Endothelial cell (in vitro differentiated cells): ENCODE results near the gene ATP1A1. TPM values are rescaled to one million over a fixed set of nuclear protein-coding genes. Genes with fewer than 3 reads are reported as not detected.

Source experiments
- DNase-seq: peaks from one replicate; pipeline ENCODE4 v3.0.0; 2021; ENCODE audit warnings: low spot score
- H3K27ac Mint-ChIP-seq: one replicate; pipeline ENCODE4 v1.8.0; 2021; ENCODE audit warnings: mixed read lengths, inconsistent platforms; ENCODE audit not compliant: unreplicated experiment
- H3K27me3 Mint-ChIP-seq: one replicate; pipeline ENCODE4 v1.8.0; 2021; ENCODE audit warnings: mild to moderate bottlenecking, moderate library complexity, mixed read lengths, inconsistent platforms; ENCODE audit not compliant: unreplicated experiment
- H3K36me3 Mint-ChIP-seq: one replicate; pipeline ENCODE4 v1.8.0; 2021; ENCODE audit warnings: mild to moderate bottlenecking, low read depth, mixed read lengths, inconsistent platforms; ENCODE audit not compliant: unreplicated experiment
- H3K4me1 Mint-ChIP-seq: one replicate; pipeline ENCODE4 v1.8.0; 2021; ENCODE audit warnings: mild to moderate bottlenecking, mixed read lengths, inconsistent platforms; ENCODE audit not compliant: unreplicated experiment
- H3K4me3 Mint-ChIP-seq: one replicate; pipeline ENCODE4 v1.8.0; 2021; ENCODE audit warnings: mild to moderate bottlenecking, mixed read lengths, inconsistent platforms; ENCODE audit not compliant: unreplicated experiment
- H3K9me3 Mint-ChIP-seq: one replicate; pipeline ENCODE4 v1.8.0; 2021; ENCODE audit warnings: mixed read lengths, inconsistent platforms; ENCODE audit not compliant: unreplicated experiment
- total RNA-seq: library from RNA; stranded (reverse); fragmentation: NEBNext Ultra II Directional; extraction: Animal tissue kit (Norgen Biotek cat#: 25700); gene quantifications from one replicate; pipeline ENCODE4 v1.2.1, GENCODE V29; 2021; ENCODE audit not compliant: unreplicated experiment
- TF ChIP-seq, protein P1 (sequence below): fragments of 200-600 bp; sonication (generic); IDR thresholded peaks from one replicate; pipeline ENCODE4 v1.5.0; 2021; ENCODE audit warnings: antibody characterized with exemption; ENCODE audit not compliant: unreplicated experiment

Gene ATP1A1
- total RNA-seq, 1 donor from 2014 or later = 156 TPM

DNA sequence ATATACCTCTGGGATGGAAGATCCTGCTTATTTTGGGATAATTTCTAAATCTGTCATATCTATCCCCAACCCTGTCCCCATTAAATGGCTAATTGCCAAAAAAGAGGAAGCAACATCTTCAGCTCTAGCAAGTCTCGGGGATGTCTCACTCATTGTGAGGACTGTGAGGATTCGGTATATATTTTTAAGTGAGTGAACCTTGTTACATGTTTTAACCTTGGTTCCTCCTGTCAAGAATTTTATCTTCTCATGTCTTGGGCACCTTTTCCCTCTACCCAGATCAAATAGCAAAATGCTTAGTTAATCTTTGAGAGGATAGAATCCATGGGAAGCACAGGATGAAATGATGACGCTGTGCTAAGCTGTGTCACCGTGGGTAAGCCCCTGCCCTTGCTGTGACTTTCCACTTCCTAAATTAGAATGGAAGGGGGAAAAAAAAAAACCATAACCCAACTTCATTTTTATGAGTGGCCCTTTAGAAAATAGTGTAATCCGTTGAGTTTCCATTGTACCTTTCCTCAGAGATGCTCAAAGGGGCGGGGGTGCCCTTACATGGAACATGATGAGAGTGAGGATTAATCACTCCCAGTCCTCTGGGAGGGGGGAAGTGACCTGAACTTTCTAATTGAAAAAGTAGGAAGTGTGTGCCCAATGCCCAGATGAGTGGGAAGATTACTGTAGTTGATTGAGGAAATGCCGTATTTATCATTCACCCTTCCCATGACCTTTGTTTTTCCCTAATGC is 7.6 kb downstream of the ATP1A1 start:
- H3K9me3 Mint-ChIP-seq = no peaks in the 10 kb centered on the region
- H3K4me1 Mint-ChIP-seq = peaks cover 40% of the 10 kb centered on the region
- TF ChIP-seq, protein P1, sequence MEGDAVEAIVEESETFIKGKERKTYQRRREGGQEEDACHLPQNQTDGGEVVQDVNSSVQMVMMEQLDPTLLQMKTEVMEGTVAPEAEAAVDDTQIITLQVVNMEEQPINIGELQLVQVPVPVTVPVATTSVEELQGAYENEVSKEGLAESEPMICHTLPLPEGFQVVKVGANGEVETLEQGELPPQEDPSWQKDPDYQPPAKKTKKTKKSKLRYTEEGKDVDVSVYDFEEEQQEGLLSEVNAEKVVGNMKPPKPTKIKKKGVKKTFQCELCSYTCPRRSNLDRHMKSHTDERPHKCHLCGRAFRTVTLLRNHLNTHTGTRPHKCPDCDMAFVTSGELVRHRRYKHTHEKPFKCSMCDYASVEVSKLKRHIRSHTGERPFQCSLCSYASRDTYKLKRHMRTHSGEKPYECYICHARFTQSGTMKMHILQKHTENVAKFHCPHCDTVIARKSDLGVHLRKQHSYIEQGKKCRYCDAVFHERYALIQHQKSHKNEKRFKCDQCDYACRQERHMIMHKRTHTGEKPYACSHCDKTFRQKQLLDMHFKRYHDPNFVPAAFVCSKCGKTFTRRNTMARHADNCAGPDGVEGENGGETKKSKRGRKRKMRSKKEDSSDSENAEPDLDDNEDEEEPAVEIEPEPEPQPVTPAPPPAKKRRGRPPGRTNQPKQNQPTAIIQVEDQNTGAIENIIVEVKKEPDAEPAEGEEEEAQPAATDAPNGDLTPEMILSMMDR = no peak
- H3K27ac Mint-ChIP-seq = no peak overlapping the region
- no peaks in the 10 kb centered on the region for H3K27me3 Mint-ChIP-seq
- H3K4me3 Mint-ChIP-seq = no peak overlapping the region
- no peaks in the 10 kb centered on the region for H3K36me3 Mint-ChIP-seq
- no peak for DNase-seq

DNA sequence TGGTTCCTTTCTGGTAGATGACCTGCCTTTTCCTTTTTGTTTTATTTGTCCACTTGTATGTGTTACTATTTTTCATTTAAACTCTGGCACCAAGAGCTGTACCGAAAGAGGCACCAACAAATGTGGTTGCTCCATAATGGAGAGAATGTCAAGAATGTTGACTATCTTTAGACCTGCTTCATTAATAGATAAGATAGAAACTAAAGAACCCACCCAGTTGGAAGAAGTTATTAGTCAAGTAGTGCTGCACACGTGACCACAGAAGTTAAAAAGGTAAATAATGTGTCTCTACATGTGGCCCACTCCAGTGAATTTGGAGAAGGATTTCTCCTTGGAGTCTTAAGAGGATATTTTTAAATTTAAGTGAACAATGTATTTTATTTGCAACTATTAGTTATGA is 9.3 kb downstream of the ATP1A1 start:
- Mint-ChIP-seq H3K27ac (no peak overlapping the region), H3K9me3 (no peaks in the 10 kb centered on the region), H3K27me3 (no peaks in the 10 kb centered on the region), H3K4me1 (peaks cover 27% of the 10 kb centered on the region), H3K4me3 (no peak overlapping the region), H3K36me3 (peaks cover 5% of the 10 kb centered on the region)
- TF ChIP-seq, protein P1 = no peak
- DNase-seq = no peak

DNA sequence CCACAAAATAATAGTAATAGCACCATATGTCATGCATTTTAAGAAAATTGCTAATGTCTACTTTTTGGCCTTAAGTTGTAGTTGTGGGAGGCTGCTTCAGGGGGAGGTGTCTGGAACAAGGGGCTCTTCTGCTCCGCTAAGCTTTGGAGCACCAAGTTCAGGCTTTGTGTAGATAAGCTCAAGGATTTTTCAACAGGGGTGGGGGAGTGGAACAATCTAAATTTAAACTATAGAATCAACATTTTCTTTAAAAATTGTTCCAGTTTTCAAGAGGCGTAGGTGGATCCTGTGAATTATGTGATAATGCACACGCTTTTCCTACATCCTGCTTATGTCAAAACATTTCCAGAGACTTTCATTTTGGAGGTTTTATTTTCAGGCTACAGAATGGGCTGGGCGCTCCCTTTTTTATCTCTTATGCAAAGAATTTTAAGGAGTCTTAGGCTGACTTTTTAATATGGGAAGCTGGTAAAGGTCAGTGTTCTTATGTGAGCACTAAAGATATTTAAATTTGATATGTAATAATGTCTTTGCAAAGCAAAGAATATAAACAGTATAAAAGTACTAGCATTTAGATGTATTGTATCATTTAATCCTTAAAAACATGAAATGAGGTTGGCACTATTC is 9.9 kb downstream of the ATP1A1 start:
- peaks cover 22% of the 10 kb centered on the region for H3K4me1 Mint-ChIP-seq
- DNase-seq = no peak
- no peak overlapping the region for H3K27ac Mint-ChIP-seq

DNA sequence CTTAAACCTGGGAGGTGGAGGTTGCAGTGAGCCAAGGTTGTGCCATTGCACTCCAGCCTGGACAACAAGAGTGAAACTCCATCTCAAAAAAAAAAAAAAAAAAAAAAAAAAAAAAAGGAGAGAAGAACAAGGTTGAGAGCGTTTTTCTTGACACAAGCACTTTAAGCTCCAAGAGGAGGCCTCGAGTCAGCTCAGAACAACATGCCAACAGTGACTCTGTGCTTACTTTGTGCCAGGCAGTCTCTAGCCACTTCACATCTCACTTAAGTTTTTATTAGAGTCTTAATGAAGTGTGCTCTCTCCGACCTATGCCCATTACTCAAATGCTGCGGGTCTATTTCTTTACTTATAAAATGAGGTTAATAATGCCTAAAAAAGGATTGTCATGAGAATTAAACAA is 13.0 kb downstream of the ATP1A1 start:
- H3K9me3 Mint-ChIP-seq = no peaks in the 10 kb centered on the region
- no peak for DNase-seq
- peaks cover 38% of the 10 kb centered on the region for H3K36me3 Mint-ChIP-seq
- no peak overlapping the region for H3K4me3 Mint-ChIP-seq
- TF ChIP-seq, protein P1 = no peak
- H3K4me1 Mint-ChIP-seq = peaks cover 9% of the 10 kb centered on the region
- no peak overlapping the region for H3K27ac Mint-ChIP-seq
- H3K27me3 Mint-ChIP-seq = no peaks in the 10 kb centered on the region

More for the DNA sequence above, 9.9 kb downstream of the ATP1A1 start:
- Mint-ChIP-seq H3K27me3 (no peaks in the 10 kb centered on the region), H3K36me3 (peaks cover 11% of the 10 kb centered on the region), H3K9me3 (no peaks in the 10 kb centered on the region), H3K4me3 (no peak overlapping the region)
- TF ChIP-seq, protein P1 = no peak

DNA sequence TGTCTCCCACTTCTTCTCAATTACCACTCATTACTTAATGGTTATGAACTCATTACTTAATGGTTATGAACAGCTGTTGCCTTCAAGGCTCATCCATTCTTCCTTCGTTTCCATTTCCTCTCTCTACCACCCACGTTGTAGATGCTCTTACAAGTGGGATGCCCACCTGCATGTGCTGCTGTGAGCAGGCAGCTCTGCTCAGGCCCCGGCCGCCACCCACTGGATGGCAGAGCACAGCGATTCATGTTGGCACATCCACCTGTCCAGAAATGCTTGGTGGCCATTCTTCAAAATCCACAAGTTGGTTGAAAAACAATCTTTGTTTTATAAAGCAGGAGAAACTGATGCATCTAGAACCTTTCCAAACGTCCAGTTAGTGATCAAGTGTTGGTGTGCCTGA is 14.5 kb downstream of the ATP1A1 start:
- Mint-ChIP-seq H3K9me3 (no peaks in the 10 kb centered on the region), H3K4me1 (peaks cover 2% of the 10 kb centered on the region), H3K36me3 (peaks cover 44% of the 10 kb centered on the region), H3K27ac (no peak overlapping the region), H3K4me3 (no peak overlapping the region), H3K27me3 (no peaks in the 10 kb centered on the region)
- TF ChIP-seq, protein P1 = no peak
- DNase-seq = no peak
